MV-4-11 (cell line): ENCODE measurements around the gene GPATCH1.
"Not testable (repeated sequence)": the region's sequence is repeated elsewhere in the genome, so short reads cannot be mapped to it uniquely, and the experiment has no call there.

Source experiments
- DNase-seq: peaks from one replicate; lab custom pipeline; 2025; lab: John Stamatoyannopoulos, UW

Gene GPATCH1

DNA sequence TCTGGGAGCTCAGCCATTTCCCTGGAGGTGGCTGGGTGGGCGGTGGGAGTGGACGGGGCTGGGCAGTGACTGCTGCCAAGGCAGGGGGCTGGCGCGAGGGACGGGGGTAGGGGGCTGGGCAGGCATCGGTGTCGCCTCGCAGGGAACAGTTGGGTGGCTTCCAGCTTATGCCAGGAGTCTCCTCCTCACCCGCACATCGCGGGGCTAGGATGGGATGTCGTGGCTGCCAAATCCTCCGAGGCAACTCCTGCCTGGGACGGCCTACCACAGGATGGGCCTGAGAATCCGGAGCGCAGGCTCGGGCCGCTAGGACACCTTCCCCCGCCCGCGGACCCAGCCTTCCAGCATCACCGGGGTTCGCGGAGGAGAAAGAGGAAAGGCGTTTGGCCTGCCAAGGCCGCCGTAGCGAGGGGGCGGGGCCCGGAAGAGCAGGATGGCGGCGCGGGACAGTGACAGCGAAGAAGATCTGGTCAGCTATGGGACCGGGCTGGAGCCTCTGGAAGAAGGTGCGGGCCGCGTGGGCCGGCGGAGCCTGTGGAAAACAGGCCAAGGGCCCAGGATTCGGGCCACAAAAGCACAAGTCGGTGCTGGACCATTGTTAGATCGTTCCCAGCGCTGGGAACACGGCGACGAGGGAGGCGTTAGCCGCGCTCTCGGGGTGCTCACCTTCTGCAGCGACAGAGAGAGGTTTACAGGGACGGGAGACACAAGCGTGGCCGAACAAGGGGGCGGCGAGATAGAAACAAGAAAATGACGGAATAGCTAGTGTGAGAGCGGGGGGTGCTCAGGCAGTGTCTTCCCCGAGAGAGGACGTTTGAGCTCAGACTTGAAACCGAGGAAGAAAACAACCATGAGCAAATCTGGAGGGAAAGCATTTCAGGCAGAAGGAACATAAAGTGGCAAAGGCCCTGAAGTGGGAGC is at the start of gene GPATCH1:
Gene GPATCH1 (plus strand): TSS at position 421 of the 921 bp plus-strand sequence. CDS start 13 bp downstream, at position 434.
- peak; percentile 74 for DNase-seq

GRCh38 chr19:33032218-33032781 is 48.7 kb upstream of the GPATCH1 start:
- no peak for DNase-seq

- DNase-seq: no peak
Observed at GRCh38 chr19:33035461-33035860, 45.5 kb upstream of the GPATCH1 start.

DNA sequence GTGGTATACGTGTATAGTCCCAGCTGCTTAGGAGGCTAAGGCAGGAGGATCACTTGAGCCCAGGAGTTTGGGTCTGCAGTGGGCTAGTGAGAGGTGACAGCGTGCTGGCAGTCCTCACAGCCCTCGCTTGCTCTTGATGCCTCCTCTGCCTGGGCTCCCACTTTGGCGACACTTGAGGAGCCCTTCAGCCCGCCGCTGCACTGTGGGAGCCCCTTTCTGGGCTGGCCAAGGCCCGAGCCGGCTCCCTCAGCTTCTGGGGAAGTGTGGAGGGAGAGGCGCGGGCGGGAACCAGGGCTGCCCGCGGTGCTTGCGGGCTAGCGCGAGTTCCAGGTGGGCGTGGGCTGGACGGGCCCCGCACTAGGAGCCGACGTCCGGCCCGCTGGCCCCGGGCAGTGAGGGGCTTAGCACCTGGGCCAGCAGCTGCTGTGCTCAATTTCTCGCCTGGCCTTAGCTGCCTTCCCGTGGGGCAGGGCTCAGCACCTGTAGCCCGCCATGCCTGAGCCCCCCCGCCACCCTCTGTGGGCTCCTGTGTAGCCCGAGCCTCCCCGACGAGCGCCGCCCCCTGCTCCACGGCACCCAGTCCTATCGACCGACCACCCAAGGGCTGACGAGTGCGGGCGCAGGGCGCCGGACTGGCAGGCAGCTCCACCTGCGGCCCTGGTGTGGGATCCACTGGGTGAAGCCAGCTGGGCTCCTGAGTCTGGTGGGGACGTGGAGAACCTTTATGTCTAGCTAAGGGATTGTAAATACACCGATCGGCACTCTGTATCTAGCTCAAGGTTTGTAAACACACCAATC is 44.4 kb upstream of the GPATCH1 start:
- not testable (repeated sequence) for DNase-seq

DNA sequence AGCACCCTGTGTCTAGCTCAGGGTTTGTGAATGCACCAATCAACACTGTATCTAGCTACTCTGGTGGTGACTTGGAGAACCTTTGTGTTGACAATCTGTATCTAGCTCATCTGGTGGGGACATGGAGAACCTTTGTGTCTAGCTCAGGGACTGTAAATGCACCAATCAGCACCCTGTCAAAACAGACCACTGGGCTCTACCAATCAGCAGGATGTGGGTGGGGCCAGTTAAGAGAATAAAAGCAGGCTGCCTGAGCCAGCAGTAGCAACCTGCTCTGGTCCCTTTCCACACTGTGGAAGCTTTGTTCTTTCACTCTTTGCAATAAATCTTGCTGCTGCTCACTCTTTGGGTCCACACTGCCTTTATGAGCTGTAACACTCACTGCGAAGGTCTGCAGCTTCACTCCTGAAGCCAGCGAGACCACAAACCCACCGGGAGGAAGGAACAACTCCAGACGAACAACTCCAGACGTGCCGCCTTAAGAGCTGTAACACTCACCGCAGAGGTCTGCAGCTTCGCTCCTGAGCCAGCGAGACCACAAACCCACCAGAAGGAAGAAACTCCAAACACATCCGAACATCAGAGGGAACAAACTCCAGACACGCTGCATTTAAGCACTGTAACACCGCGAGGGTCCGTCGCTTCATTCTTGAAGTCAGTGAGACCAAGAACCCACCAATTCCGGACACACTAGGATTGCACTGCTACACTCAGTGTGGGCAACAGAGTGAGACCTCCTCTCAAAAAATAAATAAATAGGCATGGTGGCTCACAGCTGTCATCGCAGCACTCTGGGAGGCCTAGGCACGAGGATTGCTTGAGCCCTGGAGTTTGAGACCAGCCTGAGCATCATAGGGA is 43.6 kb upstream of the GPATCH1 start:
- DNase-seq: peak; percentile 57

GRCh38 chr19:33039108-33039599 is 41.8 kb upstream of the GPATCH1 start:
- no peak for DNase-seq

DNA sequence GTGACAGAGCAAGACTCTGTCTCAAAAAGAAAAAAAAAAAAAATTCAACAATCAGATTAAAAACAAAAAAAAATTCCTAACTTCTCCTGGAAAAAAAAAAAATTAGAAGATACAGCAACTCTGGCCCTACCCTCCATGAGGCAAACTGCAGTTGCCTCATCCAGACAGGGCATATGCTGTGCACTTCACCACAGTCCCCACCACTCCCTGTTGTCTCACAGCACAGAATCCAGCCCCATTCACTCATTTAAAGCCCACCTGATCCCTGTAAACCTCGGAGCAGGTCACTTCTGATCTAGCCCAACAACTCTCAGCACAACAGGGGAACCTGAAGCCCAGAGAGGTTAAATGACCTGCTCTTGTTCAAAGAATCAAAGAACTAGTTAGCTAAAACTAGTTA is 41.2 kb upstream of the GPATCH1 start:
- DNase-seq: no peak

GRCh38 chr19:33040994-33041827 is 39.8 kb upstream of the GPATCH1 start:
- no peak for DNase-seq

DNA sequence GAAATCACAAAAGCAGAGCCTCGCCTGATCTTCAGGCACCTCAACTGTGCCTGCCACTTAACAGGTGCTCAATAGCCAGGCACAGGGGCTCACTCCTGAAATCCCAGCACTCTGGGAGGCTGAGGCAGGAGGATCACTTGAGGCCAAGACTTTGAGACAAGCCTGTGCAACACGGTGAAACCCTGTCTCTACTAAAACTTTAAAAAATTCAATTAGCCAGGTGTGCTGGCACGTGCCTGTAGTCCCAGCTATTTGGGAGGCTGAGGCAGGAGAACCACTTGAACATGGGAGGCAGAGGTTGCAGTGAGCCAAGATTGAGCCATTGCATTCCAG is 39.2 kb upstream of the GPATCH1 start:
- DNase-seq: not testable (repeated sequence)

GRCh38 chr19:33047422-33047821 is 33.6 kb upstream of the GPATCH1 start:
- DNase-seq: no peak

DNA sequence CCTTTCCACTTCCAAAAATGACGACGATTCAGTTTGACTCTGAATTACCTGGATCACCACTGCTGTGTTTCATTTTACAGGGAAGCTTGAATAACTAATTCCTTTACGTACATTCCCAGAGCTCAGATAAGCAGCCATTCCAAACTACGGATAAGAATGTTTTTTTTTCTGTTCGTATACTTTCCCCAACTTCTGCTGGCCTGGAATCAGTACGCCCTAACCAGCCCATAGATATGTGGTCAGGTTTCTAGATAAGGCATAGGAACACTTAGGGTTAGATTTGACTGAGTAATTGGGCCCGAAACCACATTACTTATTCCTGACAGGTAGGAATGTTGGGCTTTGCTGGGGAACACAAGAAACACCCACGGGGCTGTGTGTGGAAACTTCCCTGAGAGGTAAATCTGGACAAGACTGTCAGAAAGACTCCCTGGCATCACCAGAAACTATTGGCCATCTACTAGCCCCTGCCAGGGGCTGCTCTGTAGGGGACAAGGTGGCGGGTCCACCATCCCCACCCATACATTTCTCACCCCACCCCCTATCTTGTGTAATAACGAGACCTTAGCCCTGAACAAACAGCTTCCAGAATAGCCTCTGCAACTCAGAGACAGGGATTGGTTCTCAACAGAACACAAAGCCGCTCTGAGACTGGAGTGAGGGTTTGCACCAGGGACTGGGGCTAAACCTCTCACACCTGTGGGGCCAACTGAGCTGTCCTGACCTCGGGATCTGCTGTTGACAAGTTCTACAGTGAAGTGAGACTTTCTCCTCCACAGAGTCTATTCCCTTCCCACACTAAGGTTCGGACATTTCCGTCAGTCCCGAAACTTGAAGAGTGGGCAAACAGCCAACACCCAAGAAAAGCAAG is 31.9 kb upstream of the GPATCH1 start:
- DNase-seq: no peak

GRCh38 chr19:33050110-33050509 is 30.9 kb upstream of the GPATCH1 start:
- no peak for DNase-seq

DNA sequence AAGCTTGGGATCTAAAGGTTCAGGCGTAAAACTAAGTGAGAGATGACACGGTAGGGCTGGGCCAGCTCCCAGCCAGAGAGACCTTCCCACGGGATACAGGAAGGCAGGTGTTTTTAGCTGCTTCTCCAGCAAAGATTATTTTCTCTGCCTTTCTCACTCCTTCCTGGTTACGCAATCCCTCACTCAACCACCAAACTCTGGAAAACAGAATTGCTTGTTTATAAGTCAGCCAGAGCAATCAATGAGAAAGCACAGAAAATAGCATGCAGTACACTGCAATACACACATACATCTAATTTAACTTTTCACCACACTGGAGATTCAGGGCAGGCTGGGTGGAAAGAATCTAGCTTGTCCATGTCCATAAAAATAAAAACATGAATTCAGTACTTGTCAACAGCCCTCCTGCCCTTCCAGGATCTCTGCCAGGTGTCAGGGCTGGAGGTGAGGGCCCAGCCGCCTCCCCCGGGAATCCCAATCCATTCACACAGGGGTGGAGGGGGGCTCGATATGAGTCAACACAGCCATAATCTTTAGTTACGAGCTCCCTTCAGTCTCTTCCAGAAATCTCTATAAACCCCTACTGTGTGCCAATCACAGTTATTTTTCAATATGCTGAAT is 28.5 kb upstream of the GPATCH1 start:
- DNase-seq: peak; percentile 16

DNA sequence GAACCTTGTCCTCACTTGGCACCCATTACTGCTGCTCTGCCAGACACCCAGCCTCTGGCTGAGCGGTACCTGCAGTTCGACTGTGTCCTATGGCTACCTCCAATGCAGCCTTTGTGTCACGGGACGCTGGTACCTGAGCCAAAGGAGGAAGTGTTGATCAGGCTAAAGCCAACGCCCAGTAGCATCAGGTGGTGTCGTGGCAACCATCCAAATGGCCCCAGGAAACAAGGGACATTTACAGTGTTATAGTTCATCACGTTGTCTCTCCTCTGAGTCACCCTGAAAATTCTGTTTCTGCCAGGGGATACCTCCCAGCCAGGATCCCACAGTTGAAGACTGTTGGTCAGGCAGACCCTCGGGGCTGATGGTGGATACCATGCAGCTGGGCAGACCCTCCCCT is 26.4 kb upstream of the GPATCH1 start:
- DNase-seq: no peak

DNA sequence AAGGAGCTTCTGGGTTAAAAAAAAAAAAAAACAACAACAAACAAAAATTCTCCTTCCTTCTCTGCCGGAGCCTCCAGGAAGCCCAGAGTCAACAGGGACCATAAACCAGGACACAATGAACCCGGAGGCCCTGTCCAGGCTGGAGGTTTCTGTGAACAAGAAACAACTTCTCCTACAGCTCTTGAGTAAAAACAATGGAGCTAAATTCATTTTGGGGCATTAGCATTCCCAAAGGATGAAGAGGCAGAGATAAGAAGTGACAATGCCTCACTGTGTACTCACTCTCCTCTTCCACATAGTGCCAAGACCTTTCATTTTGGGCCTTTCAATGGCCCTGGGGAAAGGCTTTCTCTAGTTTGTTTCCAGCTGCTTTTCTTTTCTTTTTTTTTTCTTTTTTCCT is 25.3 kb upstream of the GPATCH1 start:
- no peak for DNase-seq

- DNase-seq: no peak
Observed at GRCh38 chr19:33060586-33060985, 20.4 kb upstream of the GPATCH1 start.

- no peak for DNase-seq
Observed at GRCh38 chr19:33062902-33063301, 18.1 kb upstream of the GPATCH1 start.

GRCh38 chr19:33063356-33063752 is 17.6 kb upstream of the GPATCH1 start:
- peak; percentile 49 for DNase-seq

- no peak for DNase-seq
Observed at GRCh38 chr19:33063753-33064457, 17.1 kb upstream of the GPATCH1 start.
